ENCODE results near the gene C1orf210. TPM values are rescaled to one million over a fixed set of nuclear protein-coding genes. Genes with fewer than 3 reads are reported as not detected.
A peak's percentile ranks its signal among the peaks of the same experiment; 100 is the strongest.

The C1orf210 gene
- 1.5 and 2.0 TPM in 2 replicates for total RNA-seq (2014; rRNA removed; shearing (Covaris generic))

DNA sequence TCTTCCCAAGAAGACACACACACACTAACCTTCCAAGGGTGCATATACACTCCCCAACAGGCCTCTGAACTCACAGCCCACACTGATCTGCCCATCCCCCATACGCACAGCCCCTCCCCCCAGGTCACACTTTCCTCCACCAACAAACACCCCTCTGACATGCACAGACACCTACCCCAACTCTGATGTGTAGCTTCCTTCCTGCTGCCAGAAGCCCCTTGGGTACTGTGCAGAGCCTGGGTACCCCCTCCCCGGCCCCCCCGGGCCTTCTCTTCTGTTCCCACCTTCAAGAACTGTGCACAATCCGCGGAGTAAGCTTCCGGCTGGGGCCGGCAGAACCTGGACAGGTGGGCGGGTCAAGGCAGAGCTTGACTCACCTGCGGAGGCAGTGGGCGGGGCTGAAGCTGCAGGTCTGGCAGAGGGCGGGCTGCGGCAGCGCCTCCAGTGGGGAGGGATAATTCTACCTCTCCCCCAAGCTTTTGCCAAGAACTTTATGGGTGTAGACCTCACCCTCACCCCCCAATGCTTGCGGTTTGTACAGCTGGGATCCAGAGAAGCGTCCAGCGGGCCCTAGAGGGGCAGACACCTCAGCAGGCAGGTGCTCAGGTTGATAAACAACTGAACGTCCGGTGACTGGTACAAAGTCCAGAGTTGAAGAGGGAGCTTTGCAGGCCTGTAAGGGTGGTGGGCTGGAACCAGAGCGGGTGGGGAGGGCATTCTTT is at the start of gene C1orf210:
C1orf210 (minus strand) TSS at position 313 of the 722 bp plus-strand sequence. CDS start 2,311 bp downstream, outside the sequence.
- H3K4me3 ChIP-seq (ENCODE audit: insufficient read depth, low read depth, low read length) = peak within 1 kb of the TSS; percentile 47; the same call in 1 of the 2 replicates
- peak; percentile 98 for DNase-seq

DNA sequence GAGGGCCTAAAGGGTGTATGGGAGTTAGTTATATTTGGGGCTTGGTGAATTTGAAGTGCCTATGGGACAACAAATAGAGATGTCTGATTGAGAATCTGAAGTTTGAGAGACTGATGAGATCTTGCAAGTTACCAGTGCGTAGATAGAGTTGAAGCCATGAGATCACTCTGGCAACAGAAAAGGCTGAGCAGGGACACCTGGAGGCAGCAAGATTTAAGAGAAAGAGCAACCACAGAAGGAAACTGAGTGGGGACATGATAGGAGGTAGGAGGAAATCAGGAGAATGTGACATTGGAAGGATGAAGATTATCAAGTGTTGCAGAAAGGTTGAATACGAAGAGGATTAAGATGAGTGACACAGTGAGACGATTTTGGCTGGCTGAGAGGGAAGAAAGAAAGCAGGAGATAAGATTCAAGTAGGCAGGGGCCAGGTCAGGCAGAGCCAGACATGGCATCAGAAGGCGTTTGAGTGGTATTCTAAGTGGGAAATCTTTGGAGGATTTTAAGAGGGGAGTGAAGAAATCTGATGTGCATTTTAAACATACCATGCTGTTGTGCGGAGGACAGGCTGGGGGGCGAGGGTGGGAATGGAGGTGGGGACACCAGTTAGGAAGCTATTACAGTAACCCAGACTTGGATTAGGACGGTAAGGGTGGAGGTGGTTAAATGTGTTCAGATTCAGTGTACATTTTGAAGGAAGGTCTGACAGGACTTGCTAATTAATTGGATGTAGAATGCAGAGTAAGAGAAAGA is 49.2 kb upstream of the C1orf210 start:
- no peak for DNase-seq
- H3K36me3 ChIP-seq (replicated peaks; ENCODE audit: control insufficient read depth, insufficient read depth, low read length) = no peaks in the 10 kb centered on the region
- H3K27me3 ChIP-seq (ENCODE audit: control insufficient read depth, insufficient read depth, low read length) = no peaks in the 10 kb centered on the region; the same call in 1 of the 2 replicates
- no peak overlapping the region for H3K4me3 ChIP-seq (ENCODE audit: insufficient read depth, low read depth, low read length)

More for the DNA sequence above, at the start of gene C1orf210:
- no peaks in the 10 kb centered on the region; the same call in 1 of the 2 replicates for H3K27me3 ChIP-seq (ENCODE audit: control insufficient read depth, insufficient read depth, low read length)
- no peaks in the 10 kb centered on the region for H3K36me3 ChIP-seq (replicated peaks; ENCODE audit: control insufficient read depth, insufficient read depth, low read length)

DNA sequence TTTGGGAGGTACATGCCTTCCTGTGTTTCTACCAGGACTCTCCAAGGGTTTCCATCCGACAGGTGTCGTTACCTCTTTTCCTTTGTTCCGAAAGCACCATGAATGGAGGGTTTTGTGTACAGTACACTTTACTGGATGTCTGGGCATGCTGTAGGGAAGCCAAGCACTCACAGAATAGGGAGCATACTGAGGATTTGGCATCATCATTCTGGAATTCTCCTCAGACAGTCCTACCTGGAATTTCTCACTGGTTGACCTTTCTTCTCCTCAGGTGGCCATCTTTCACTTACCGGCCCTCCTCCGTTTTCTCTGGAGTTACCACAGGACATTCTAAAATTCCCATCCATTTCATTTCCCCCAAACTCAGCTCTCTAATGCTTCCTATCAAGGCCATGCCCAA is 46.3 kb upstream of the C1orf210 start:
- no peaks in the 10 kb centered on the region for H3K36me3 ChIP-seq (replicated peaks; ENCODE audit: control insufficient read depth, insufficient read depth, low read length)

DNA sequence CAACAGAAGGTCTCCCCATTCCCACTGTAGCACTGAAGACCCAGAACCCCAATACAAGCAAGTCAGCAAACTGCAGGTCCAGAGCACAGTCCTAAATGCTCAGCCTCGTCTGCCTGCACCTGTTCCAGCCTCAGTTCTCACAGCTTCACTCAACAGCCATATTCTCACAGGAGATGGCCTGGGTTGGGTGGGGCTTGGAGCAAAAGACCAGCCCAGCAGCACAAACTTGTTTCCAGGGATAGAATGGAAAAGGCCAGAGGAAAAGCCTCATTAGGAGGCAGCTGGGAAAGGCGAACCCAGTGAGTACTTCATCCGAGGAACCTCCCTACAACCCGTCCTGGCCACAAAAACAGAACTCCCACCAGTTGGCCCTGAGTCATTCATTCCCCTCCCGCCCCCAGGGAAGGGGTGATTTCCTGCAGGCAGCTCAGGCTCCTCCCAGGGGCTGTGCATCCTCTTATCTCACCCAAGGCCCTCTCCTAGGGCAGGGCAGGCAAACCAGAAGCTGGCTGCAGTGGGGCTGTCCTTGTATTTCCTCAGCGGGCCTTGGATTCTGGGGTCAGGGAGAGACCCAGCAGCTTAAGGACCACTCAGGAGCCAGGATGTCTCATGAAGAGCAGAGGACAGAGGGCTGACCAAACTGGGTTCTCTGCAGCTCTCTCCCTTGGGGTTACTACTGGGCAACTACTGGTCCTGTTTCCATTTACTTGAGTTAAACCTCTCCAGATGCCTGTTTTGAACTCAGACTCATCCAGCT is 44.8 kb upstream of the C1orf210 start:
- no peak overlapping the region for H3K4me3 ChIP-seq (ENCODE audit: insufficient read depth, low read depth, low read length)
- peak; percentile 80 for DNase-seq

More for the DNA sequence above, 46.3 kb upstream of the C1orf210 start:
- Histone ChIP-seq H3K27me3 (ENCODE audit: control insufficient read depth, insufficient read depth, low read length) (no peaks in the 10 kb centered on the region), H3K4me3 (ENCODE audit: insufficient read depth, low read depth, low read length) (no peak overlapping the region)
- DNase-seq = no peak

GRCh38 chr1:43327549-43328292 is 42.3 kb upstream of the C1orf210 start:
- no peak overlapping the region for H3K4me3 ChIP-seq (ENCODE audit: insufficient read depth, low read depth, low read length)
- no peaks in the 10 kb centered on the region for H3K36me3 ChIP-seq (replicated peaks; ENCODE audit: control insufficient read depth, insufficient read depth, low read length)
- no peaks in the 10 kb centered on the region for H3K27me3 ChIP-seq (ENCODE audit: control insufficient read depth, insufficient read depth, low read length)
- DNase-seq = no peak

More for the DNA sequence above, 44.8 kb upstream of the C1orf210 start:
- Histone ChIP-seq H3K36me3 (replicated peaks; ENCODE audit: control insufficient read depth, insufficient read depth, low read length) (no peaks in the 10 kb centered on the region), H3K27me3 (ENCODE audit: control insufficient read depth, insufficient read depth, low read length) (no peaks in the 10 kb centered on the region)

- Histone ChIP-seq H3K4me3 (ENCODE audit: insufficient read depth, low read depth, low read length) (no peak overlapping the region), H3K27me3 (ENCODE audit: control insufficient read depth, insufficient read depth, low read length) (no peaks in the 10 kb centered on the region), H3K36me3 (replicated peaks; ENCODE audit: control insufficient read depth, insufficient read depth, low read length) (no peaks in the 10 kb centered on the region)
- no peak for DNase-seq
These were observed 40.0 kb upstream of the C1orf210 start for GRCh38 chr1:43325381-43325780.

DNA sequence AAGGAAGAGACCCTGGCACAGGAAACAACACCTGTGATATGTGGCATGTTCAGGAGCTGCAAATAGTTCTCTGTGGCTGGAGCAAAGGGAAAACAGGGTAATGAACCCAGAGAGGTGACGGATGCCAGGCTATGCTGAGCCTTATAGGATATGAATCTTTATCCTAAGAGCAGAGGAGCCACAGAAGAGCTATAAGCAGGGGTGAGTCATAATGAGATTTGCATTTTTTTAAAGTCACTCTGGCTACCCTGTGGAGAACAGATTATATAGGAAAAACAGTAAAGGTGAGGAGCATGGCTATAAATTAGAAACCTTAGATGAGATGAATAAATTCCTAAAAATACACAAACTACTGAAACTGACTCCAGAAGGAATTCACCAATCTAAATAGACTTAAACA is 39.4 kb upstream of the C1orf210 start:
- Histone ChIP-seq H3K36me3 (replicated peaks; ENCODE audit: control insufficient read depth, insufficient read depth, low read length) (no peaks in the 10 kb centered on the region), H3K27me3 (ENCODE audit: control insufficient read depth, insufficient read depth, low read length) (no peaks in the 10 kb centered on the region), H3K4me3 (ENCODE audit: insufficient read depth, low read depth, low read length) (no peak overlapping the region)
- no peak for DNase-seq

GRCh38 chr1:43322506-43322905 is 37.1 kb upstream of the C1orf210 start:
- DNase-seq = no peak
- H3K4me3 ChIP-seq (ENCODE audit: insufficient read depth, low read depth, low read length) = no peak overlapping the region
- no peaks in the 10 kb centered on the region for H3K36me3 ChIP-seq (replicated peaks; ENCODE audit: control insufficient read depth, insufficient read depth, low read length)
- no peaks in the 10 kb centered on the region for H3K27me3 ChIP-seq (ENCODE audit: control insufficient read depth, insufficient read depth, low read length)

- Histone ChIP-seq H3K27me3 (ENCODE audit: control insufficient read depth, insufficient read depth, low read length) (no peaks in the 10 kb centered on the region), H3K36me3 (replicated peaks; ENCODE audit: control insufficient read depth, insufficient read depth, low read length) (no peaks in the 10 kb centered on the region), H3K4me3 (ENCODE audit: insufficient read depth, low read depth, low read length) (no peak overlapping the region)
- DNase-seq = no peak
These were observed 36.0 kb upstream of the C1orf210 start for GRCh38 chr1:43321331-43321891.

GRCh38 chr1:43319766-43320165 is 34.4 kb upstream of the C1orf210 start:
- DNase-seq = no peak
- Histone ChIP-seq H3K36me3 (replicated peaks; ENCODE audit: control insufficient read depth, insufficient read depth, low read length) (no peaks in the 10 kb centered on the region), H3K4me3 (ENCODE audit: insufficient read depth, low read depth, low read length) (no peak overlapping the region), H3K27me3 (ENCODE audit: control insufficient read depth, insufficient read depth, low read length) (no peaks in the 10 kb centered on the region)

DNA sequence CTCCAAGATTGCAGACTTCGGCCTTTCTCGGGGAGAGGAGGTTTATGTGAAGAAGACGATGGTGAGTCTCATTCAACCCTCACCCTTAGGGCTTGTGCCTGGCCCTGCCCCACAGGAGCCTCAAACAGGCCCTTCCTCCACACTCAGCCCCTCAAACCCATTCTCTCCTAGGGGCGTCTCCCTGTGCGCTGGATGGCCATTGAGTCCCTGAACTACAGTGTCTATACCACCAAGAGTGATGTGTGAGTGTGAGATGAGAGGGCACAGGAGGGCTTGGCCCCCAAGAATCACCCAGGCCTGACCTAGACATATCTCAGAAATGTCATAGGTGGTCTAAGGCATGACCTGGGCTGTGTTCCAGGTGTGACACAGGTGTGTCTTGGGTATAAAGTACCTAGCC is 33.9 kb upstream of the C1orf210 start:
- no peak overlapping the region for H3K4me3 ChIP-seq (ENCODE audit: insufficient read depth, low read depth, low read length)
- DNase-seq = no peak
- no peaks in the 10 kb centered on the region for H3K36me3 ChIP-seq (replicated peaks; ENCODE audit: control insufficient read depth, insufficient read depth, low read length)

DNA sequence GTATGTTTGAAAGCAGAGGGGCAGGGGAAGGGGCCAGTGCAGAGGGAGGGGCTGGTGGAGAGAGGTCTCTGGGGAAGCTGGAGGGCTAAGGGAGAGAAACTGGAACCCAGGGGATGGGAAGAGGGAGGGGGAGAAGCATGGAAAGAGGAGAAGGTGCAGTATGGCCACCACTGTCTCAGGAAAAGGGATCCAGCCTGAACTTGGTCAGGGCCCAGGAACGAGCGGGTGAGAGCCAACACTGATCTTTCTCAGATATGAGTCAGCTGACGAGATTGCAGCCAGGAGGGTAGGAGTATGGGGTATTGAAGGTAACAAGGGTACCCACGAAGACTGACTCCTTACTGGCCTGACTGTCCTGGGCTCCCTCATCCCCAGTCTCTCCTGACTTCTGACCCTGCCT is 33.5 kb upstream of the C1orf210 start:
- Histone ChIP-seq H3K36me3 (replicated peaks; ENCODE audit: control insufficient read depth, insufficient read depth, low read length) (no peaks in the 10 kb centered on the region), H3K4me3 (ENCODE audit: insufficient read depth, low read depth, low read length) (no peak overlapping the region), H3K27me3 (ENCODE audit: control insufficient read depth, insufficient read depth, low read length) (no peaks in the 10 kb centered on the region)
- no peak for DNase-seq

More for the DNA sequence above, 33.9 kb upstream of the C1orf210 start:
- no peaks in the 10 kb centered on the region for H3K27me3 ChIP-seq (ENCODE audit: control insufficient read depth, insufficient read depth, low read length)

- Histone ChIP-seq H3K36me3 (replicated peaks; ENCODE audit: control insufficient read depth, insufficient read depth, low read length) (no peaks in the 10 kb centered on the region), H3K4me3 (ENCODE audit: insufficient read depth, low read depth, low read length) (no peak overlapping the region)
These were observed 32.6 kb upstream of the C1orf210 start for GRCh38 chr1:43317817-43318471.

More at GRCh38 chr1:43317817-43318471, 32.6 kb upstream of the C1orf210 start:
- no peaks in the 10 kb centered on the region for H3K27me3 ChIP-seq (ENCODE audit: control insufficient read depth, insufficient read depth, low read length)
- no peak for DNase-seq
